HL-60 (cell line): Measurements from ENCODE around the gene EPN3.

Experiments
- DNase-seq, 2 experiments: peaks; one replicate each; pipeline ENCODE4 v3.0.0-alpha.2; 2010 to 2020; ENCODE audit warnings: low read depth in 1 of 2, low spot score in 1 of 2
- H3K27ac ChIP-seq: fragments of 250-450 bp; sonication (Bioruptor Pico); replicated peaks from 2 replicates; pipeline ENCODE4 v1.5.1; 2020; ENCODE audit warnings: mild to moderate bottlenecking, moderate library complexity
- H3K27me3 ChIP-seq: fragments of 250-450 bp; sonication (Bioruptor Pico); 2 replicates; pipeline ENCODE4 v1.5.1; 2021; ENCODE audit warnings: mild to moderate bottlenecking, moderate library complexity; ENCODE audit not compliant: insufficient read depth, poor library complexity, severe bottlenecking
- H3K4me3 ChIP-seq: replicated peaks from 2 replicates; pipeline ENCODE4 v1.5.1; 2011; ENCODE audit warnings: mild to moderate bottlenecking, control low read depth, low read length; ENCODE audit not compliant: insufficient read depth
- GABPA ChIP-seq: IDR thresholded peaks from 2 replicates; pipeline ENCODE4 v1.6.1; 2012; ENCODE audit warnings: low read depth
- POLR2AphosphoS5 ChIP-seq: IDR thresholded peaks from 2 replicates; pipeline ENCODE4 v1.6.1; 2012; ENCODE audit warnings: low read depth
- SPI1 ChIP-seq: IDR thresholded peaks from 2 replicates; pipeline ENCODE4 v1.6.1; 2012; ENCODE audit warnings: low read depth, mild to moderate bottlenecking, borderline replicate concordance
- TF ChIP-seq, protein P1 (sequence below): IDR thresholded peaks from one replicate; pipeline ENCODE4 v1.5.1; 2011; ENCODE audit warnings: low read length, control low read depth, inconsistent platforms; ENCODE audit not compliant: insufficient read depth
- TF ChIP-seq, protein P2 (sequence below): IDR thresholded peaks from 2 replicates; pipeline ENCODE4 v1.6.1; 2012; ENCODE audit warnings: low read depth; ENCODE audit not compliant: insufficient replicate concordance

EPN3 gene

DNA sequence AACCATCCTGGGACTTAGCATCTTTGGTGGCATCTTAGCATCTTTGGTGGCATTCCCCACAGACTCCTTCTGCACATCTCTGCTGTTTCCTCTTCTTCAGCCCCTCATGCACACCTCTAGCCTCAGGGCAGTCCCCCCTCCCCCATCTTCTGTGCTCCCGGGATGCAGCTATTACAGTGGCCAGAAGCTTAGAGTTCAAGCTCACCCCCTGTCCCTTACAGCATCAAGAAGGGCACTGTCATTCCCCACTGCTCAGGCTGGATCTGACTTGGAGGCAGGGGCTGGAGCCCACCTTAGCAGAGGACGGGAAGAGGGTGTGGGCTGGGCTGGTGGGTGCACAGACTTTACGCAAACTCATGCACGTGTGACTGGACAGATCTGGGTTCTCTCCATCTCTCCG lies 650 bp downstream of the EPN3 start:
- TF ChIP-seq, protein P1, sequence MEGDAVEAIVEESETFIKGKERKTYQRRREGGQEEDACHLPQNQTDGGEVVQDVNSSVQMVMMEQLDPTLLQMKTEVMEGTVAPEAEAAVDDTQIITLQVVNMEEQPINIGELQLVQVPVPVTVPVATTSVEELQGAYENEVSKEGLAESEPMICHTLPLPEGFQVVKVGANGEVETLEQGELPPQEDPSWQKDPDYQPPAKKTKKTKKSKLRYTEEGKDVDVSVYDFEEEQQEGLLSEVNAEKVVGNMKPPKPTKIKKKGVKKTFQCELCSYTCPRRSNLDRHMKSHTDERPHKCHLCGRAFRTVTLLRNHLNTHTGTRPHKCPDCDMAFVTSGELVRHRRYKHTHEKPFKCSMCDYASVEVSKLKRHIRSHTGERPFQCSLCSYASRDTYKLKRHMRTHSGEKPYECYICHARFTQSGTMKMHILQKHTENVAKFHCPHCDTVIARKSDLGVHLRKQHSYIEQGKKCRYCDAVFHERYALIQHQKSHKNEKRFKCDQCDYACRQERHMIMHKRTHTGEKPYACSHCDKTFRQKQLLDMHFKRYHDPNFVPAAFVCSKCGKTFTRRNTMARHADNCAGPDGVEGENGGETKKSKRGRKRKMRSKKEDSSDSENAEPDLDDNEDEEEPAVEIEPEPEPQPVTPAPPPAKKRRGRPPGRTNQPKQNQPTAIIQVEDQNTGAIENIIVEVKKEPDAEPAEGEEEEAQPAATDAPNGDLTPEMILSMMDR: no peak
- TF ChIP-seq, protein P2, sequence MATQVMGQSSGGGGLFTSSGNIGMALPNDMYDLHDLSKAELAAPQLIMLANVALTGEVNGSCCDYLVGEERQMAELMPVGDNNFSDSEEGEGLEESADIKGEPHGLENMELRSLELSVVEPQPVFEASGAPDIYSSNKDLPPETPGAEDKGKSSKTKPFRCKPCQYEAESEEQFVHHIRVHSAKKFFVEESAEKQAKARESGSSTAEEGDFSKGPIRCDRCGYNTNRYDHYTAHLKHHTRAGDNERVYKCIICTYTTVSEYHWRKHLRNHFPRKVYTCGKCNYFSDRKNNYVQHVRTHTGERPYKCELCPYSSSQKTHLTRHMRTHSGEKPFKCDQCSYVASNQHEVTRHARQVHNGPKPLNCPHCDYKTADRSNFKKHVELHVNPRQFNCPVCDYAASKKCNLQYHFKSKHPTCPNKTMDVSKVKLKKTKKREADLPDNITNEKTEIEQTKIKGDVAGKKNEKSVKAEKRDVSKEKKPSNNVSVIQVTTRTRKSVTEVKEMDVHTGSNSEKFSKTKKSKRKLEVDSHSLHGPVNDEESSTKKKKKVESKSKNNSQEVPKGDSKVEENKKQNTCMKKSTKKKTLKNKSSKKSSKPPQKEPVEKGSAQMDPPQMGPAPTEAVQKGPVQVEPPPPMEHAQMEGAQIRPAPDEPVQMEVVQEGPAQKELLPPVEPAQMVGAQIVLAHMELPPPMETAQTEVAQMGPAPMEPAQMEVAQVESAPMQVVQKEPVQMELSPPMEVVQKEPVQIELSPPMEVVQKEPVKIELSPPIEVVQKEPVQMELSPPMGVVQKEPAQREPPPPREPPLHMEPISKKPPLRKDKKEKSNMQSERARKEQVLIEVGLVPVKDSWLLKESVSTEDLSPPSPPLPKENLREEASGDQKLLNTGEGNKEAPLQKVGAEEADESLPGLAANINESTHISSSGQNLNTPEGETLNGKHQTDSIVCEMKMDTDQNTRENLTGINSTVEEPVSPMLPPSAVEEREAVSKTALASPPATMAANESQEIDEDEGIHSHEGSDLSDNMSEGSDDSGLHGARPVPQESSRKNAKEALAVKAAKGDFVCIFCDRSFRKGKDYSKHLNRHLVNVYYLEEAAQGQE: no peak
- TF ChIP-seq POLR2AphosphoS5 (no peak), GABPA (no peak), SPI1 (no peak)
- no peak overlapping the region for H3K4me3 ChIP-seq
- DNase-seq: no peak
- H3K27ac ChIP-seq: no peak overlapping the region
- peaks cover 31% of the 10 kb centered on the region for H3K27me3 ChIP-seq

DNA sequence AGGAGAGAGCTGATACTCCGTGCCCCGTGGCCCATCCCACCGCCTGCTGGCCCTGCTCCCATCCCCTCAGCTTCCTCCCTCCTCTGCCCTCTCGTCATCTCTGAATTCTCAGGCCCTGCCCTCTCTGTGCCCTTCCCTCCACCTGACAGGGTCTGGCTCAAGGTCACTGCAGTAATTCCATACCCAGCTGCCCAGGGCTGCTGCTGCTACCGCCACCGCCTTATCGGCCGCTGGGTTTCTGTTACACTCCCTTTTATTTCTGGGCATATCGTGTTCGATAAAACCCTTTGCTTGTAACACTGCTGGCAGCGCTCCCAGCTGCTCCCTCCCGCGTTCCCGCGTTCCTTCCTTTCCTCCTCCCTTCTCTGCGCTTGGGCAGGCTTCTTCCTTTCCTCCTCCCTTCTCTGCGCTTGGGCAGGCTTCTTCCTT lies 1.2 kb downstream of the EPN3 start:
- H3K4me3 ChIP-seq: no peak overlapping the region

DNA sequence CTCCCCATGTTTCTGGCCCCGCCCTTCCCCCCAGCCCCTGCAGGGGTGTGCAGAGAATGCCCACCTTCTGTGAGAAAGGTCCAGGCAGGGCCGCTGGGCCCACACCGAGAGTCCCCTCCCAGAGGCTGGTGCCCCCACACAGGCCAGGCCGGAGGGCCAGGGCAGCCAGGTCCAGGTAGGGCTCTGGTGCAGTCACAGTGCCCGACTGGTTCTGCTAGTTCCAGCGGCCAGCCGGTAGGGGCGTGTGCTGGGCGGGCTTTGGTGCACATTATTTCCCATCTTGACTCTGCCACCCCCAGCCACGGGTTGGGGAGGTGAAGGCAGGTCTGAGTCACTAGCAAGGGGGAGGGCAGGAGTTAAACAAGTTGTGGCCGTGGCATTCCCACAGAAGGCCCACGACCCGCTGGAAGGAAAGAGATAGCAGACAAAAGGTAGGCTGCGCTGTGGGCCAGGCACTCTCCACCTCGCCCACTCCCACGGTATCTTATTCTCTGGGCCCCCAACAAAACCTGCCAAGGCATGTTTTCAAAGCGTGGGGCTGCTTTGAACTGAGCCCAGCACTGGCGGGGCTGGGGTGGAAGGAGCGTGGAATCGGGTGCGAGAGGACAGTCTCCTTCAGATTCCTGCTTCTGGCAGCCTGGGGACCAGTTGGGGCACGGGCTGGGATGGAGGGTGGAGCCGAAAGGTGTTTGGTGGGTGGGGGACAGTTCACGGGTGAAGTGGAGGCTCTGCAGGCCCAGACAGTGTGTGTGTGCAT lies 1.9 kb downstream of the EPN3 start:
- no peak for DNase-seq
- H3K27ac ChIP-seq: no peak overlapping the region

More for the DNA sequence above, 1.2 kb downstream of the EPN3 start:
- no peak for DNase-seq
- TF ChIP-seq, protein P1: no peak
- TF ChIP-seq GABPA (no peak), SPI1 (no peak), POLR2AphosphoS5 (no peak)
- TF ChIP-seq, protein P2: no peak
- no peak overlapping the region for H3K27ac ChIP-seq
- H3K27me3 ChIP-seq: peaks cover 31% of the 10 kb centered on the region

More for the DNA sequence above, 1.9 kb downstream of the EPN3 start:
- TF ChIP-seq, protein P2: no peak
- TF ChIP-seq GABPA: no peak
- no peak for TF ChIP-seq SPI1
- no peak for TF ChIP-seq POLR2AphosphoS5
- TF ChIP-seq, protein P1: no peak
- Histone ChIP-seq H3K27me3 (peaks cover 31% of the 10 kb centered on the region), H3K4me3 (no peak overlapping the region)
